Lower leg skin (tissue), 4 donors: ENCODE measurements around the gene KIDINS220. TPM values are rescaled to one million over a fixed set of nuclear protein-coding genes. Genes with fewer than 3 reads are reported as not detected.

Source experiments
- DNase-seq, 2 donors: peaks; one replicate each; pipeline ENCODE4 v3.0.0-alpha.2; 2019; ENCODE audit warnings: low spot score in 2 of 2
- H3K4me3 ChIP-seq: fragments of 200-600 bp; sonication (generic); 2 replicates; pipeline ENCODE4 v1.5.1; 2017; ENCODE audit warnings: mild to moderate bottlenecking, low read depth; ENCODE audit not compliant: poor library complexity, severe bottlenecking
- CTCF ChIP-seq, 3 donors: fragments of 450-650 bp; IDR thresholded peaks; one replicate each; pipeline ENCODE4 v1.5.1; 2016; ENCODE audit warnings: antibody characterized with exemption in 3 of 3, mild to moderate bottlenecking in 3 of 3, moderate library complexity in 2 of 3
- POLR2A ChIP-seq, 2 donors: fragments of 450-650 bp; IDR thresholded peaks; one replicate each; pipeline ENCODE4 v1.6.1; 2016 to 2017; ENCODE audit warnings: antibody characterized with exemption in 2 of 2, mild to moderate bottlenecking in 1 of 2, moderate library complexity in 1 of 2
- WGBS, 2 donors: methylation state at CpG; one replicate each; pipeline ENCODE4 v1.1.5; 2018; 5-methylcytosine and 5-hydroxymethylcytosine counted together
- intact Hi-C: fragments of 100-400 bp; cut with DNase I; formaldehyde crosslinking; loops from one replicate; pipeline ENCODE4 v1.15.0; 2023; ENCODE audit warnings: low total_unique reads
- total RNA-seq, 4 donors: library from RNA; depleted of rRNA; stranded (reverse); fragments of >200 nt; gene quantifications; one replicate each; pipeline ENCODE4 v1.1.0, GENCODE V29; 2016

KIDINS220 gene
- total RNA-seq, 4 donors from 2014 or later = 44.6 to 65.0 (median 51.9) TPM

GRCh38 chr2:8794923-8795825 is 42.2 kb downstream of the KIDINS220 start:
- TF ChIP-seq POLR2A (IDR thresholded peaks at IDR 0.05) = no peak
- TF ChIP-seq CTCF (IDR thresholded peaks at IDR 0.05) = no peak
- no peak overlapping the region for H3K4me3 ChIP-seq
- 91% methylated on average over 8 of the region's 8 CpGs for WGBS, 2 donors
- DNase-seq = no peak
- intact Hi-C loops = loop anchor here (5.0 kb wide), 1 partner anchor 1427 kb away; no protein-coding TSS in a partner anchor

- intact Hi-C loops = loop anchor here (5.0 kb wide), 1 partner anchor 1432 kb away; no protein-coding TSS in a partner anchor
- no peak overlapping the region for H3K4me3 ChIP-seq
- no peak for TF ChIP-seq CTCF (IDR thresholded peaks at IDR 0.05)
- no peak for TF ChIP-seq POLR2A (IDR thresholded peaks at IDR 0.05)
- 74 to 82% methylated on average over 2 of the region's 2 CpGs for WGBS, 2 donors
- no peak for DNase-seq
Observed at GRCh38 chr2:8790739-8791162, 46.7 kb downstream of the KIDINS220 start.

GRCh38 chr2:8786463-8786862 is 51.0 kb downstream of the KIDINS220 start:
- intact Hi-C loops = no loop called here
- TF ChIP-seq POLR2A (IDR thresholded peaks at IDR 0.05) = no peak
- TF ChIP-seq CTCF (IDR thresholded peaks at IDR 0.05) = no peak
- DNase-seq = no peak
- WGBS, 2 donors = 77 to 91% methylated on average over 5 of the region's 5 CpGs
- no peak overlapping the region for H3K4me3 ChIP-seq

GRCh38 chr2:8779795-8780671 is 57.4 kb downstream of the KIDINS220 start:
- DNase-seq = no peak
- TF ChIP-seq POLR2A (IDR thresholded peaks at IDR 0.05) (no peak), CTCF (IDR thresholded peaks at IDR 0.05) (no peak)
- intact Hi-C loops = no loop called here
- WGBS, 2 donors = 96 to 97% methylated on average over 4 of the region's 4 CpGs
- H3K4me3 ChIP-seq = no peak overlapping the region

- DNase-seq = no peak
- WGBS, 2 donors = 81 to 90% methylated on average over 2 of the region's 2 CpGs
- intact Hi-C loops = no loop called here
- no peak overlapping the region for H3K4me3 ChIP-seq
- TF ChIP-seq POLR2A (IDR thresholded peaks at IDR 0.05) = no peak
- no peak for TF ChIP-seq CTCF (IDR thresholded peaks at IDR 0.05)
Observed at GRCh38 chr2:8774371-8774770, 63.0 kb downstream of the KIDINS220 start.
